ENCODE results near the gene ZNF280A.
A peak's percentile ranks its signal among the peaks of the same experiment; 100 is the strongest.

Gene ZNF280A

GRCh38 chr22:22467112-22467511, 53.0 kb downstream of the ZNF280A start:
- no peak for DNase-seq (ENCODE audit: low read depth)

- no peak for DNase-seq (ENCODE audit: low read depth)
These were observed 54.3 kb downstream of the ZNF280A start for GRCh38 chr22:22465782-22466181.

- no peak for DNase-seq (ENCODE audit: low read depth)
These were observed 54.9 kb downstream of the ZNF280A start for GRCh38 chr22:22465094-22465602.

- no peak for DNase-seq (ENCODE audit: low read depth)
These were observed 55.5 kb downstream of the ZNF280A start for GRCh38 chr22:22464541-22465054.

GRCh38 chr22:22463855-22464540, 56.1 kb downstream of the ZNF280A start:
- peak; percentile 43 for DNase-seq (ENCODE audit: low read depth)
